HG02571 (cell line): Measurements from ENCODE around the gene RAI1.

ENCODE experiments used
- ATAC-seq: cut with Tn5 transposase; IDR thresholded peaks from one replicate; pipeline ENCODE4 v1.9.1; 2021; ENCODE audit warnings: mild to moderate bottlenecking, moderate library complexity; ENCODE audit not compliant: unreplicated experiment

Gene RAI1

GRCh38 chr17:17762744-17763105, 81.5 kb downstream of the RAI1 start:
- ATAC-seq, result no peak

- no peak for ATAC-seq
These were observed 81.9 kb downstream of the RAI1 start for GRCh38 chr17:17763136-17763535.

- no peak for ATAC-seq
These were observed 82.5 kb downstream of the RAI1 start for GRCh38 chr17:17763734-17764133.

- no peak for ATAC-seq
These were observed 84.3 kb downstream of the RAI1 start for GRCh38 chr17:17765359-17766076.

- no peak for ATAC-seq
These were observed 85.0 kb downstream of the RAI1 start for GRCh38 chr17:17766077-17766743.

GRCh38 chr17:17766744-17767120, 85.5 kb downstream of the RAI1 start:
- no peak for ATAC-seq

GRCh38 chr17:17767154-17767869, 86.1 kb downstream of the RAI1 start:
- no peak for ATAC-seq

- no peak for ATAC-seq
These were observed 86.7 kb downstream of the RAI1 start for GRCh38 chr17:17767887-17768418.

GRCh38 chr17:17768424-17769088, 87.3 kb downstream of the RAI1 start:
- ATAC-seq, result no peak

GRCh38 chr17:17769869-17770631, 88.8 kb downstream of the RAI1 start:
- ATAC-seq, result no peak

GRCh38 chr17:17770632-17771044, 89.4 kb downstream of the RAI1 start:
- no peak for ATAC-seq

- ATAC-seq, result no peak
These were observed 90.4 kb downstream of the RAI1 start for GRCh38 chr17:17771498-17772201.

GRCh38 chr17:17772231-17772630, 91.0 kb downstream of the RAI1 start:
- no peak for ATAC-seq

GRCh38 chr17:17774009-17774881, 93.0 kb downstream of the RAI1 start:
- ATAC-seq, result no peak

GRCh38 chr17:17776889-17777288, 95.6 kb downstream of the RAI1 start:
- ATAC-seq, result no peak

- no peak for ATAC-seq
These were observed 97.2 kb downstream of the RAI1 start for GRCh38 chr17:17778308-17779014.

GRCh38 chr17:17779015-17779611, 97.9 kb downstream of the RAI1 start:
- ATAC-seq, result no peak
